Left ventricle myocardium inferior (tissue), 1 donor: ENCODE measurements around the gene SYNE1. TPM values are rescaled to one million over a fixed set of nuclear protein-coding genes. Genes with fewer than 3 reads are reported as not detected.

Source experiments
- DNase-seq: peaks from one replicate; pipeline ENCODE4 v3.0.0-alpha.2; 2020
- H3K27ac ChIP-seq: fragments of 200-600 bp; replicated peaks from 2 replicates; pipeline ENCODE4 v1.8.0; 2021
- H3K27me3 ChIP-seq: fragments of 200-600 bp; 2 replicates; pipeline ENCODE4 v1.8.0; 2021; ENCODE audit warnings: low read depth
- H3K36me3 ChIP-seq: fragments of 200-600 bp; 2 replicates; pipeline ENCODE4 v1.8.0; 2021
- H3K4me1 ChIP-seq: fragments of 200-600 bp; 2 replicates; pipeline ENCODE4 v1.8.0; 2021
- H3K4me3 ChIP-seq: fragments of 200-600 bp; 2 replicates; pipeline ENCODE4 v1.8.0; 2021; ENCODE audit warnings: mild to moderate bottlenecking, moderate library complexity
- H3K9me3 ChIP-seq: fragments of 200-600 bp; replicated peaks from 2 replicates; pipeline ENCODE4 v1.8.0; 2021
- intact Hi-C: fragments of 100-400 bp; cut with micrococcal nuclease; formaldehyde crosslinking; loops from one replicate; pipeline ENCODE4 v1.11.0; 2022
- total RNA-seq: library from RNA; stranded (reverse); fragmentation: NEBNext Ultra II Directional; extraction: Animal tissue kit (Norgen Biotek cat#: 25700); gene quantifications from one replicate; pipeline ENCODE4 v1.2.1, GENCODE V29; 2021
- TF ChIP-seq, protein P1 (sequence below): fragments of 200-600 bp; IDR thresholded peaks from 2 replicates; pipeline ENCODE4 v1.8.0; 2021; ENCODE audit warnings: antibody characterized with exemption, mild to moderate bottlenecking, borderline replicate concordance
- donor health status: DM: no; HTN: yes; CAD: no; lungs with severe emphysema.

Gene SYNE1
- total RNA-seq, 1 donor from 2014 or later, result 105 TPM

DNA sequence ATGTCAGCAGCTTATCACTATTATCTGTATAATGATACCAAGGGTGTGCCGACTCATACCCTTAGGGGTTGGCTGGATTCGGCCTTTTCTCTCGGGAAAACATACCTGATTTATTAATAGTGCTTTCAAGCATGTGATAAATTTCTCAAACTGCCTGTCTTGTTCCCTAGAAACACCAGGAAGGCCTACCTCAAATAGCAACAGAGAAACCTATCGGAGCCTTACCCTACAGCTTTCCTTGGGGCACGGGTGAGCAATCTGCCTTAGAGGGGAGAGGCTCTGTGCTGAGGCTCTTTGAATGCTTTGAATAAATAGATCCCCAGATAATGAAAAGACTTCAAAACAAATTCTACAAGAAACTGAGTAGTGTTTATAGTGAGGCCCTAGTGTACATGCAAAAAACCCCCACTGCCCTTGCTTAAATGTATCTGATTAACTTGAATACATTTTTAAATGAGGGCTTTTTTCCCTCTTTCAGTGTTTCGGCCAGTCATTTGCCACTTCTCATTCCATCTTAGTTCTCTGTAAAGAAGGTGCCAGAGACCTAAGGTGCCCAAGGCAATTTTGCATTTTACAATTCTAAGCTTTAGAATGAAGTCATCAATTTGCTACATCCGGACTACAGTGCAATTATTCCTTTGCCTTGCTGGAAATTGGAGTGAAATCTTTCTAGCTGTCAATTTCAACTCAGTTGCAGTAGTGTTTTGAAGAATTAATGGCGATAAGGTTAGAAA, 509.6 kb downstream of the SYNE1 start:
- Histone ChIP-seq H3K36me3 (peaks cover 60% of the 10 kb centered on the region), H3K9me3 (no peaks in the 10 kb centered on the region), H3K27ac (peak overlapping the region; percentile 86), H3K4me3 (no peak overlapping the region), H3K27me3 (no peaks in the 10 kb centered on the region), H3K4me1 (peaks cover 66% of the 10 kb centered on the region)
- intact Hi-C loops, result loop anchor here (10.0 kb wide), 1 partner anchor 433 kb away; no protein-coding TSS in a partner anchor
- TF ChIP-seq, protein P1, sequence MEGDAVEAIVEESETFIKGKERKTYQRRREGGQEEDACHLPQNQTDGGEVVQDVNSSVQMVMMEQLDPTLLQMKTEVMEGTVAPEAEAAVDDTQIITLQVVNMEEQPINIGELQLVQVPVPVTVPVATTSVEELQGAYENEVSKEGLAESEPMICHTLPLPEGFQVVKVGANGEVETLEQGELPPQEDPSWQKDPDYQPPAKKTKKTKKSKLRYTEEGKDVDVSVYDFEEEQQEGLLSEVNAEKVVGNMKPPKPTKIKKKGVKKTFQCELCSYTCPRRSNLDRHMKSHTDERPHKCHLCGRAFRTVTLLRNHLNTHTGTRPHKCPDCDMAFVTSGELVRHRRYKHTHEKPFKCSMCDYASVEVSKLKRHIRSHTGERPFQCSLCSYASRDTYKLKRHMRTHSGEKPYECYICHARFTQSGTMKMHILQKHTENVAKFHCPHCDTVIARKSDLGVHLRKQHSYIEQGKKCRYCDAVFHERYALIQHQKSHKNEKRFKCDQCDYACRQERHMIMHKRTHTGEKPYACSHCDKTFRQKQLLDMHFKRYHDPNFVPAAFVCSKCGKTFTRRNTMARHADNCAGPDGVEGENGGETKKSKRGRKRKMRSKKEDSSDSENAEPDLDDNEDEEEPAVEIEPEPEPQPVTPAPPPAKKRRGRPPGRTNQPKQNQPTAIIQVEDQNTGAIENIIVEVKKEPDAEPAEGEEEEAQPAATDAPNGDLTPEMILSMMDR, result no peak
- no peak for DNase-seq

DNA sequence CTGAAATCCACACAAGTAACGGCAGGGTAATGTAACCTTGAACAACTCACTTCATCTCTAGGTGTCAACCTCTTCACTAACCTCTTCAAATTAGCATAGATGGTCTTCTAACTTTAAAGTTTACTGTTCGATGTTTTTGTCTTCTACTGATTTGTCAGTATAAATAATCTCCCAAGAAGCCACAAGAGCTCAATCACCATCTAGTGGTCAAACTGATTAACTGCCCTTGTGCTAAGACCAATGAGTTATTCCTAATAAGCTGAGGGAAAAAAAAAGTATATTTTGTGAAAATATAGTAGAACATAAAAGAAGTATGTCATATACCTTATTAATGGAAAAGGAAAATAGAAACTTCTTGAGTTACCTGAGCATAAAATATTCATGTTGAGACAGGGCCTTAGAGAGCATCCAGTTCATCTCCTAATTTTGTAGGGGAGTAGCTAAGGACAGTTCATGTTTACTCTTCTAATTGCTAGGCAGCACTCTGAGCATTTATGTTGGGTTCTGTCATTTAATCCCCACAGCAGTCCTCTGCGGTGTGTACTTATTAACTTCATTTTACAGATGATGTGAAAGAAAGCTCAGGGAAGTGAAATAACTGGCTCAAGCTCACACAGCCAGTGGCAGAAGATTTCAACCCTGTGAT, 512.6 kb downstream of the SYNE1 start:
- no peaks in the 10 kb centered on the region for H3K27me3 ChIP-seq
- H3K36me3 ChIP-seq, result peaks cover 63% of the 10 kb centered on the region
- peaks cover 63% of the 10 kb centered on the region for H3K4me1 ChIP-seq
- TF ChIP-seq, protein P1, result peak; percentile 84
- peak overlapping the region; percentile 86 for H3K27ac ChIP-seq
- H3K9me3 ChIP-seq, result no peaks in the 10 kb centered on the region
- DNase-seq, result no peak
- H3K4me3 ChIP-seq, result no peak overlapping the region
- intact Hi-C loops, result loop anchor here (5.0 to 10.0 kb wide), 2 partner anchors 357 to 430 kb away; no protein-coding TSS in a partner anchor

DNA sequence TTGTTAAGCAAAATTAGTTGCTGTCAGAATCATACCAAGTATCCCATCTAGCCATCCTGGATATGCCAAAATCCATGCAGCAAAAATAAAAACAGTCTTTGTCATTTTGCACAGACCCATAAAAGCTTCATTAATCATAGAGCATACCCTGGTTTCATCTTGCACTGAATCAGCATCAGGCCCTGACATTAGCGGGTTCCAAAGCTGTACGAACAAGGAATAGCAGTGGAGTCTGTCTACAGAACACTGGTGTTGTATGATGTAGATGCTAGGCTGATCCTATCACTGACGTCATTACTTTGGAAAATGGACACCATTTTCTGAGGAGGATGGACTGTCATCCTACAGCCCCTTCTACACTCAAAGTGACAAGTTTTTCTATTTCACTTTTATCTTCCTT, 514.1 kb downstream of the SYNE1 start:
- no peak for DNase-seq
- Histone ChIP-seq H3K4me3 (no peak overlapping the region), H3K27me3 (no peaks in the 10 kb centered on the region), H3K27ac (no peak overlapping the region), H3K9me3 (no peaks in the 10 kb centered on the region), H3K4me1 (peaks cover 48% of the 10 kb centered on the region), H3K36me3 (peaks cover 54% of the 10 kb centered on the region)
- intact Hi-C loops, result loop anchor here (5.0 to 10.0 kb wide), 2 partner anchors 356 to 428 kb away; no protein-coding TSS in a partner anchor
- TF ChIP-seq, protein P1, result no peak

DNA sequence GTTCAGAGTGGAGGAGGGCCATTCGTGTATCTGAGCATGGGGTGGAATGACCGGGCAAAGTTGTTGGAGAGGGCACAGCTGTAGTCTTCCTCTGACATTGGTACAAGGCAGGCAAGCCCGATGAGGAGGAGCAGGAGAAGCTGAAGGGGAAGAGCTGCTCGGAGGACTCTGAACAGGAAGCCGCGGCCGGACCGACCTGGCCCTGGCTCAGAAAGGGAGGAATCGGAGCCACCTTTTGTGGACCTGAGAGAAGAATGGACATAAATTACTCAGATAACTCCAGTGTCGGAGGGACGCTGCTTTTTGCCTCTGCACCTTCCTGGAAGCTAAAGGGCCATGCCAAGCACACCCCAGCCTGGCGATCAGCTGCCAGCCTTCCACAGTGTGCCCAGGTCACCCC, 514.7 kb downstream of the SYNE1 start:
- Histone ChIP-seq H3K9me3 (no peaks in the 10 kb centered on the region), H3K27me3 (no peaks in the 10 kb centered on the region), H3K4me3 (no peak overlapping the region), H3K4me1 (peaks cover 44% of the 10 kb centered on the region), H3K36me3 (peaks cover 51% of the 10 kb centered on the region), H3K27ac (peak overlapping the region; percentile 36)
- no peak for DNase-seq
- TF ChIP-seq, protein P1, result no peak
- intact Hi-C loops, result loop anchor here (5.0 to 10.0 kb wide), 2 partner anchors 355 to 428 kb away; no protein-coding TSS in a partner anchor

DNA sequence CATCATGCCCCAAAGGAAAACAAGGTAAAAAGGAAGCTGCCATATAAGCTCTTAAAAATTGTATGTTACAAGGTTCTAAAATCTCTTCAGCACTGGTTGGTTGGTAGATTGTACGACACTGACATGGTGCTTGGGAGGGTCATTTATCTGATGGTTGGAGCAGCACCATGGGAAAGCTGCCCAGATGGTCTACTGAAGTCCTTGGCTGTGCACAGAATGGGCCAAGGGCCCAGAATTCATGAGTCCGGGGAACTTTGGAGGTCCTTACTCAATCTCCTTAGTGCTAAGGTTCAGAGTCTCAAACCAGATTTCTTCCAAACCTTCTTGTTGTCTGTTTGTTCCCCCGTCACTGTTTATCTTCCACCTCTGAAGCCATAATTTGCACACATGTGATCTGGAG, 515.3 kb downstream of the SYNE1 start:
- H3K27me3 ChIP-seq, result no peaks in the 10 kb centered on the region
- intact Hi-C loops, result loop anchor here (5.0 to 10.0 kb wide), 2 partner anchors 355 to 427 kb away; no protein-coding TSS in a partner anchor
- peaks cover 46% of the 10 kb centered on the region for H3K36me3 ChIP-seq
- H3K4me1 ChIP-seq, result peaks cover 44% of the 10 kb centered on the region
- no peak for DNase-seq
- TF ChIP-seq, protein P1, result no peak
- H3K4me3 ChIP-seq, result no peak overlapping the region
- H3K9me3 ChIP-seq, result no peaks in the 10 kb centered on the region
- H3K27ac ChIP-seq, result peak overlapping the region; percentile 36
